Upper lobe of left lung (tissue), 4 donors: ENCODE measurements around the gene GPHA2.

Source experiments
- CTCF ChIP-seq, 6 experiments: fragments of 450-650 bp in 4 of 6; fragments of 200-600 bp in 2 of 6; sonication (generic) in 2 of 6; IDR thresholded peaks; one replicate each; pipeline ENCODE4 v1.5.1; 2016 to 2019; ENCODE audit warnings: antibody characterized with exemption in 6 of 6
- EP300 ChIP-seq, 4 donors: sonication (generic); formaldehyde crosslinking; IDR thresholded peaks; one replicate each; pipeline ENCODE4 v1.5.1; 2017; ENCODE audit warnings: antibody characterized with exemption in 4 of 4, control low read depth in 2 of 4

DNA sequence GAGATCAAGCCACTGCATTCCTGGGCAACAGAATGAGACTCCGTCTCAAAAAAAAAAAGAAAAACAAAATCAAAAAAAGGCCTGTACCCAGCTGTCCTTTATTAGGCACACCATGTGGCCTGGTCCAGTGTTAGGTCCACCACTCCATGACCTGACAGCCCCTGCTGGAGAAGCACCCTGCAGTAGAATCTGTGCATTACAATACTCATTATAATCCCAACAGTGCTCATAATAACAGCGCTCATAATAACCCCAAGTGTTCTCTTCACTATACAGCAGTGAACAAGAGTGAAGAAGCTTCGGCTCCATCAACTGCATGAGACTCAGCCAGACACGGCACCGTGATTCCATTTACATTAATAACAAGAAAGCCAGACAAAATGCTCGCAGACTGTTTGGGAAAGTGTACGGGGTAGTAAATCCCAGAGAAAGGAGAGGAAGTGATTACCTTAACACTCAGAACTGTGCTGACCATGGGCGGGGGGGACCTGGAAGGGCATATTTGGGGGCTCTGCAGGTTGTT, 48.4 kb downstream of the GPHA2 start:
- TF ChIP-seq CTCF (IDR thresholded peaks at IDR 0.05) (no peak), EP300 (IDR thresholded peaks at IDR 0.05) (no peak)
